ENCODE results near the gene SAMD13. TPM values are rescaled to one million over a fixed set of nuclear protein-coding genes. Genes with fewer than 3 reads are reported as not detected.
A peak's percentile ranks its signal among the peaks of the same experiment; 100 is the strongest.

Gene SAMD13
- polyA plus RNA-seq, 1 donor from 2014 or later: 20.0 TPM

GRCh38 chr1:84398175-84399155 is 97.0 kb downstream of the SAMD13 start, which contains the start of gene DNASE2B:
TSS of gene DNASE2B (plus strand) at chr1:84398484. CDS start at chr1:84398565, 81 bp downstream.
- Histone ChIP-seq H3K4me3 (ENCODE audit: low read length) (peak within 1 kb of the TSS; percentile 28), H3K9me2 (ENCODE audit: insufficient read depth, low read length) (no peaks in the 10 kb centered on the region), H2AFZ (ENCODE audit: low read depth, low read length) (no peak within 1 kb of the TSS), H3K9me3 (ENCODE audit: low read length) (no peaks in the 10 kb centered on the region), H4K20me1 (ENCODE audit: insufficient read depth) (no peaks in the 10 kb centered on the region), H3K36me3 (ENCODE audit: insufficient read depth, low read length) (no peaks in the 10 kb centered on the region), H3K79me2 (replicated peaks; ENCODE audit: insufficient read depth, low read length) (no peaks in the 10 kb centered on the region), H3K9ac (ENCODE audit: low read length) (peak within 1 kb of the TSS; percentile 36), H3K4me2 (ENCODE audit: low read length) (no peak within 1 kb of the TSS), H3K27me3 (ENCODE audit: insufficient read depth, low read depth, low read length) (no peaks in the 10 kb centered on the region), H3F3A (ENCODE audit: insufficient read depth, low read length, poor library complexity, severe bottlenecking) (peaks cover 6% of the 10 kb centered on the region), H3K27ac (ENCODE audit: low read length) (peak within 1 kb of the TSS; percentile 69)
- TF ChIP-seq REST (IDR thresholded peaks at IDR 0.05; ENCODE audit: borderline replicate concordance): peak; percentile 71
- TF ChIP-seq TAF1 (IDR thresholded peaks at IDR 0.05; ENCODE audit: low read depth): no peak
- no peak for TF ChIP-seq CTCF (IDR thresholded peaks at IDR 0.05; ENCODE audit: poor library complexity, severe bottlenecking)
- peak; percentile 10 for TF ChIP-seq MXI1 (conservative IDR thresholded peaks at IDR 0.05; ENCODE audit: poor library complexity, severe bottlenecking)
- TF ChIP-seq SMC3 (conservative IDR thresholded peaks at IDR 0.05; ENCODE audit: poor library complexity): no peak
- peak; percentile 85 for TF ChIP-seq POLR2AphosphoS5 (IDR thresholded peaks at IDR 0.05)
- no peak for TF ChIP-seq RAD21 (conservative IDR thresholded peaks at IDR 0.05)
- peak; percentile 91 for TF ChIP-seq EP300 (conservative IDR thresholded peaks at IDR 0.05; ENCODE audit: poor library complexity, severe bottlenecking)
- TF ChIP-seq EZH2 (IDR thresholded peaks at IDR 0.05; ENCODE audit: borderline replicate concordance, insufficient read depth, low read length, poor library complexity, severe bottlenecking): no peak

Small RNAs within 50 kb of the gene (small RNA-seq; reads per million reads assigned to genes)
- 0 reads per million in 3 experiments for gene RF00410

Other genes with a start within 250 kb of the SAMD13 start
- 891 and 979 TPM in 2 replicates for gene PRKACB, start 157.4 kb upstream of the SAMD13 start, polyA plus RNA-seq
- gene DNASE2B, start 96.8 kb downstream of the SAMD13 start, polyA plus RNA-seq: 26.1 and 27.9 TPM in 2 replicates
- gene RPF1, start 177.6 kb downstream of the SAMD13 start, polyA plus RNA-seq: 64.3 and 65.1 TPM in 2 replicates
- 0.17 TPM in 1 of 2 replicates, not detected in the other for gene SPATA1, start 204.7 kb downstream of the SAMD13 start, polyA plus RNA-seq
- gene GNG5, start 204.9 kb downstream of the SAMD13 start, polyA plus RNA-seq: 1.5 TPM in 1 of 2 replicates, not detected in the other